GM08714 (cell line): ENCODE results near the gene SOX4.
A peak's percentile ranks its signal among the peaks of the same experiment; 100 is the strongest.

ENCODE experiments used
- H3K4me3 ChIP-seq: fragments of 200-500 bp; sonication (Bioruptor generic); 2 replicates; pipeline ENCODE4 v1.5.1; 2014; ENCODE audit warnings: mild to moderate bottlenecking, low read length, inconsistent platforms
- ZNF274 ChIP-seq: IDR thresholded peaks from 2 replicates; pipeline ENCODE4 v1.6.1; 2012; ENCODE audit warnings: mild to moderate bottlenecking, low read depth, low read length

The SOX4 gene

GRCh38 chr6:21597801-21598673 is 4.5 kb downstream of the SOX4 start:
- TF ChIP-seq ZNF274: no peak

GRCh38 chr6:21598674-21599023 is 5.1 kb downstream of the SOX4 start:
- H3K4me3 ChIP-seq: peak overlapping the region; percentile 80

More at GRCh38 chr6:21597801-21598673, 4.5 kb downstream of the SOX4 start:
- peak overlapping the region; percentile 80 for H3K4me3 ChIP-seq

GRCh38 chr6:21599051-21599696 is 5.6 kb downstream of the SOX4 start:
- TF ChIP-seq ZNF274: no peak
- H3K4me3 ChIP-seq: peak overlapping the region; percentile 80

More at GRCh38 chr6:21598674-21599023, 5.1 kb downstream of the SOX4 start:
- TF ChIP-seq ZNF274: no peak

- H3K4me3 ChIP-seq: no peak overlapping the region
- no peak for TF ChIP-seq ZNF274
These were observed 7.9 kb downstream of the SOX4 start for GRCh38 chr6:21601339-21601923.

- no peak for TF ChIP-seq ZNF274
- no peak overlapping the region for H3K4me3 ChIP-seq
These were observed 8.4 kb downstream of the SOX4 start for GRCh38 chr6:21601932-21602390.

GRCh38 chr6:21603082-21603952 is 9.8 kb downstream of the SOX4 start:
- no peak overlapping the region for H3K4me3 ChIP-seq
- TF ChIP-seq ZNF274: no peak

GRCh38 chr6:21604081-21604480 is 10.5 kb downstream of the SOX4 start:
- H3K4me3 ChIP-seq: no peak overlapping the region
- no peak for TF ChIP-seq ZNF274

GRCh38 chr6:21605166-21605565 is 11.6 kb downstream of the SOX4 start:
- no peak for TF ChIP-seq ZNF274
- no peak overlapping the region for H3K4me3 ChIP-seq

- no peak overlapping the region for H3K4me3 ChIP-seq
- no peak for TF ChIP-seq ZNF274
These were observed 15.1 kb downstream of the SOX4 start for GRCh38 chr6:21608601-21609000.

GRCh38 chr6:21609881-21610329 is 16.4 kb downstream of the SOX4 start:
- H3K4me3 ChIP-seq: no peak overlapping the region
- no peak for TF ChIP-seq ZNF274

GRCh38 chr6:21610341-21610740 is 16.8 kb downstream of the SOX4 start:
- H3K4me3 ChIP-seq: no peak overlapping the region

GRCh38 chr6:21611485-21611884 is 17.9 kb downstream of the SOX4 start:
- H3K4me3 ChIP-seq: no peak overlapping the region
- TF ChIP-seq ZNF274: no peak

More at GRCh38 chr6:21610341-21610740, 16.8 kb downstream of the SOX4 start:
- no peak for TF ChIP-seq ZNF274

- no peak for TF ChIP-seq ZNF274
- no peak overlapping the region for H3K4me3 ChIP-seq
These were observed 18.7 kb downstream of the SOX4 start for GRCh38 chr6:21612067-21612745.
